HG03175 (cell line): Measurements from ENCODE around the gene CD69.

Experiments used
- ATAC-seq: cut with Tn5 transposase; IDR thresholded peaks from one replicate; pipeline ENCODE4 v1.9.1; 2021; ENCODE audit warnings: mild to moderate bottlenecking, moderate library complexity; ENCODE audit not compliant: unreplicated experiment

The CD69 gene

GRCh38 chr12:9782547-9783382 is 22.1 kb upstream of the CD69 start:
- ATAC-seq = no peak

GRCh38 chr12:9781360-9781759 is 20.7 kb upstream of the CD69 start:
- no peak for ATAC-seq

DNA sequence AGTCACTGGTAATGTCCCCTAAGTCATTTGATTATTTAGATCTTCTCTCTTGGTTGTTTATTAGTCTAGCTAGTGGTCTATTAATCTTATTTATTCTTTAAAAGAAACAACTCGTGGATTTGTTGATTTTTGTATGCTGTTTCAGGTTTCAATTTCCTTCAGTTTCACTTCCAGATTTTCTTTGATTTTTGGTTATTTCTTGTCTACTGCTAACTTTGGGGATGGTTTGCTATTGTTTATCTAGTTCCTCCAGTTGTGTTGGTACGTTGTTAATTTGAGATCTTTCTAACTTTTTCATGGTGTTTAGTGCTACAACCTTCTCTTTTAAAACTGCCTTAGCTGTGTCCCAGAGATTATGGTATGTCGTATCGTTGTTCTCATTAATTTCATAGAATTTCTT is 18.5 kb upstream of the CD69 start:
- ATAC-seq = no peak

DNA sequence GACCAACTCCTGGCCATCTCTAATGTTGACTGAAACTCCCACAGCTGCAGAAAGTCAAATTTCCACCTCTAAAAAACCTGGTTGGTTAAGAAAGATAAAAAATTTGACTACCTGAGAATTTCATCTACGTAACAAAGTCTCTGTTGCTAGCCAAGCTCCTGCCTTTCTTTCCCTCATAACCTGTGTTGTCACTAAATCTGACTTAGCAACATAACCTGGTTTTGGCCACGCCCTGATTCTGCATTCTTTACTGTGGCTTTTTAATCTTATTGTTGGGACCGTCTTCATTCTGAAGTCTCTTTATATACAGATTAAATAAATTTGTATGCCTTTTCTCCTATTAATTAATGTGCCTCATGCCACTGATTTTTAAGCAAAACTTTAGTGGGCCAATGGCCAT is 16.1 kb upstream of the CD69 start:
- no peak for ATAC-seq

- no peak for ATAC-seq
Observed at GRCh38 chr12:9773216-9773877, 12.6 kb upstream of the CD69 start.

GRCh38 chr12:9763025-9763424 is 2.3 kb upstream of the CD69 start:
- no peak for ATAC-seq

GRCh38 chr12:9762369-9762768 is 1.7 kb upstream of the CD69 start:
- no peak for ATAC-seq

GRCh38 chr12:9761419-9761781 is 699 bp upstream of the CD69 start:
- ATAC-seq = no peak

- no peak for ATAC-seq
Observed at GRCh38 chr12:9760120-9760519, 581 bp downstream of the CD69 start.

- no peak for ATAC-seq
Observed at GRCh38 chr12:9759694-9760093, 1.0 kb downstream of the CD69 start.

GRCh38 chr12:9758119-9758518 is 2.6 kb downstream of the CD69 start:
- ATAC-seq = no peak

- no peak for ATAC-seq
Observed at GRCh38 chr12:9757433-9758025, 3.2 kb downstream of the CD69 start.

DNA sequence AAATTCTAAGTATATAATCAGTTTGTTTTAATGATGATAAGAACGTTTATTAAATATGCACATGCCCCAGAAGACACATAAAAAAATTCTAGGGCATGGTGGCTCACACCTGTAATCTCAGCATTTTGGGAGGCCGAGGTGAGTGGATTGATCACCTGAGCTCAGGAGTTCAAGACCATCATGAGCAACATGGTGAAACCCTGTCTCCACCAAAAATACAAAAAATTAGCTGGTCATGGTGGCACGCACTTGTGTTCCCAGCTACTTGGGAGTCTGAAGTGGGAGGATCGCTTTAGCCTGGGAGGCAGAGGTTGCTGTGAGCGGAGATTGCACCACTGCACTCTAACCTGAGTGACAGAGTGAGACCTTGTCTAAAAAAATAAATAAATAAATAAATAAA is 4.0 kb downstream of the CD69 start:
- ATAC-seq = no peak

GRCh38 chr12:9756170-9756569 is 4.5 kb downstream of the CD69 start:
- no peak for ATAC-seq

GRCh38 chr12:9755567-9755966 is 5.1 kb downstream of the CD69 start:
- no peak for ATAC-seq

DNA sequence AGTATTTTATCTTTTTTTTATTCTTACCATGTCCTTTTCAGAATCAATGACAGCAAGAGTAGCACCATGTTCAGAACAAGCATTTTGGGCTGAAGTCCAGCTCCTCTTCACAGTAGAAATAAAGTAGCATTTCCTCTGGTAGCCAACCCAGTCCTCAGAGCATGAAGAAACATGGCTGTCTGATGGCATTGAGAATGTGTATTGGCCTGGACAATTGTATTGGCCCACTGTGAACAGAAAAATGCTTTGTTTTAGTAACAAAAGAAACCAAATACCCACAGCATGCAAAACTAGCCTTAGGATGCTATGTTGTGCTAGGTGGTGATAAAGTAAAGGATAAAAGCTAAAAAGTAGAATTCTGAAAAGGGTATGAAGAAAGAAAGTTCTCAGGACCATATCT is 5.7 kb downstream of the CD69 start:
- no peak for ATAC-seq

GRCh38 chr12:9754099-9754927 is 6.4 kb downstream of the CD69 start:
- ATAC-seq = no peak

- ATAC-seq = no peak
Observed at GRCh38 chr12:9753498-9753897, 7.2 kb downstream of the CD69 start.

DNA sequence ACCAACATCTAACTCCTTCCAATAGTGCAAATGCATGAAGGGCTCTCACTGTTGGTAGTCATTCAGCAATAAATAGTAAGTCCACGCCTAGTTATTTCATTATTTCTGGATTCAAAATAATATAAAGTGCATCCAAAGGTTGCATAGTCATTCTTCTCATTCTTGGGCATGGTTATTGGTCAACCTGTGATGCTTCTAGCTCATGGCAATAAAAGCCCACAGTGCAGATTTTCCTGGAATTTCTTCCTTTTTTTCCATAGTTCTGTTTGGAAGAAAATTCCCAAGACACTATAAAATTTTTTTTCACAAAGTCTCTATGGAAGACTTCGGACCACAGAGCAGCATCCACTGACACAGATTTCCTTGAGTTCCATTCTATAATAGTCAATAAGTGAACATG is 7.6 kb downstream of the CD69 start:
- ATAC-seq = no peak

DNA sequence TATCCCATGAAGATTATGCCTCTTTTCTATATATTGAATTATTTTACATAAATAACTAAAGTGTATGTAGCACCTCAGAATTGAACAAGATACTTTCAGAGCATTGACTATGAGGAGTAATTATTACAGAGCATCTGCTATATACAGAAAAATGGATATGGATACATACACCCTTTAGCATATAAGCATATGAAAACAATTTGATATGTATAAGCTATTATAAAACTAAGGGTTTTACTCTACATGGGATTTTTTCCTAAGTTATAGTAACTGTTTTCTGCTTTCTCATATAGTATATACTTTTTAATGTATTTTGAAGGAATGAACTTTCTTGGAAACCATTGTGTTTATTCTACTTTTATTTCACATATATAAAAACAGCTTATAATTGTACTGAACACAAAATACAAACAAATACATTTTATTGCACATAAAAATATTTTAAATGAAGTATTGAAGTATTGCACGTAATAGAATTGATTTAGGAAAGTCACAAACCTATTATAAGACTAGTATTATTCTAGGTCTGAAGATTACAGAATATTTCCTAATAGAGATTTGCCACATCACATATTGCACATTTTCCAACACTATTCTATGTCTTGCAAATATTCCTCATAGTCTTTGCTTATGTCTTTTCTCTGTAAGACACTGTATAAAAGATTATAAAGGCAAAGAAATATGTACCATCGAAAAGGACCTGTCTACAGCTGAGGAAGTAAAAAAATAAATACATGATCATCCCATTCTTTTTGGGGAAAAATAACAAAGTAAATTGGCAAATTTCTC is 8.4 kb downstream of the CD69 start:
- no peak for ATAC-seq
